ENCODE results near the gene TRIM74. TPM values are rescaled to one million over a fixed set of nuclear protein-coding genes. Genes with fewer than 3 reads are reported as not detected.

TRIM74 gene
- total and polyA plus RNA-seq, 2 experiments from 2014 or later, result not detected

DNA sequence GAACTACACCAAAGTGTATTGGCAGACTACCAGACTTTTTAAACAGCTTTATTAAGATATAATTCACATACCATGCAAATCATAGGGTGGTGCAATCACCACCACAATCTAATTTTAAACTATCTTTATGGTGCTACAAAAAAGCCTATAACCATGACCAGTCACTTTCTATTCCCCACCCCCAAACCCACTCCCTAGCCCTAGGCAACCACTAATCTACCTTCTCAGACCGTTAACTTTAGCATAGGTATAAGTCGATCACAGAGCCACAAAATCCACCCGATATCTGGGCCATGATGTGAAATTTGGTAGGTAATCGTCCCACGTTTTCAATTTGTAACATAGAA is 44.9 kb downstream of the TRIM74 start:
- peak overlapping the region; percentile 92 for H3K4me3 ChIP-seq
- H3K36me3 Mint-ChIP-seq (ENCODE audit: low read depth), result peaks cover 38% of the 10 kb centered on the region
- peaks cover 6% of the 10 kb centered on the region for H3K4me1 Mint-ChIP-seq
- H3K27ac Mint-ChIP-seq, result peak overlapping the region; percentile 100
- peaks cover 16% of the 10 kb centered on the region; the same call in 1 of the 2 replicates for H3F3A ChIP-seq (replicated peaks; ENCODE audit: low read depth)
- no peaks in the 10 kb centered on the region; the same call in 2 of the 3 replicates for H3K9me3 Mint-ChIP-seq
- peaks cover 50% of the 10 kb centered on the region for H3K79me2 ChIP-seq (replicated peaks; ENCODE audit: insufficient read depth)
- peaks cover 8% of the 10 kb centered on the region for H3K27me3 Mint-ChIP-seq (ENCODE audit: insufficient read depth, low read depth, poor library complexity)
- H3K4me3 Mint-ChIP-seq, result peak overlapping the region; percentile 99
- TF ChIP-seq, protein P1, sequence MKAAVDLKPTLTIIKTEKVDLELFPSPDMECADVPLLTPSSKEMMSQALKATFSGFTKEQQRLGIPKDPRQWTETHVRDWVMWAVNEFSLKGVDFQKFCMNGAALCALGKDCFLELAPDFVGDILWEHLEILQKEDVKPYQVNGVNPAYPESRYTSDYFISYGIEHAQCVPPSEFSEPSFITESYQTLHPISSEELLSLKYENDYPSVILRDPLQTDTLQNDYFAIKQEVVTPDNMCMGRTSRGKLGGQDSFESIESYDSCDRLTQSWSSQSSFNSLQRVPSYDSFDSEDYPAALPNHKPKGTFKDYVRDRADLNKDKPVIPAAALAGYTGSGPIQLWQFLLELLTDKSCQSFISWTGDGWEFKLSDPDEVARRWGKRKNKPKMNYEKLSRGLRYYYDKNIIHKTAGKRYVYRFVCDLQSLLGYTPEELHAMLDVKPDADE (IDR thresholded peaks at IDR 0.05), result no peak
- TF ChIP-seq STAT1 (IDR thresholded peaks at IDR 0.05; ENCODE audit: unreplicated experiment), result no peak
- ATAC-seq (peak; percentile 8; the same call in 2 of the 3 replicates), DNase-seq (ENCODE audit: low spot score) (no peak)
- no peaks in the 10 kb centered on the region; the same call in none of the 2 replicates for H3K4me1 ChIP-seq (ENCODE audit: insufficient read depth)
- H3K27ac ChIP-seq (ENCODE audit: low read depth), result peak overlapping the region; percentile 99
- no peaks in the 10 kb centered on the region for H3K27me3 ChIP-seq (ENCODE audit: insufficient read depth)
- no peaks in the 10 kb centered on the region for H3K9me2 ChIP-seq (ENCODE audit: insufficient read depth)
- H3K4me2 ChIP-seq, result peak overlapping the region; percentile 90
- H4K20me1 ChIP-seq (replicated peaks; ENCODE audit: insufficient read depth), result peaks cover 12% of the 10 kb centered on the region; the same call in 1 of the 2 replicates
- peaks cover 25% of the 10 kb centered on the region for H3K36me3 ChIP-seq (ENCODE audit: insufficient read depth)
- peak overlapping the region; percentile 93 for H2AFZ ChIP-seq

DNA sequence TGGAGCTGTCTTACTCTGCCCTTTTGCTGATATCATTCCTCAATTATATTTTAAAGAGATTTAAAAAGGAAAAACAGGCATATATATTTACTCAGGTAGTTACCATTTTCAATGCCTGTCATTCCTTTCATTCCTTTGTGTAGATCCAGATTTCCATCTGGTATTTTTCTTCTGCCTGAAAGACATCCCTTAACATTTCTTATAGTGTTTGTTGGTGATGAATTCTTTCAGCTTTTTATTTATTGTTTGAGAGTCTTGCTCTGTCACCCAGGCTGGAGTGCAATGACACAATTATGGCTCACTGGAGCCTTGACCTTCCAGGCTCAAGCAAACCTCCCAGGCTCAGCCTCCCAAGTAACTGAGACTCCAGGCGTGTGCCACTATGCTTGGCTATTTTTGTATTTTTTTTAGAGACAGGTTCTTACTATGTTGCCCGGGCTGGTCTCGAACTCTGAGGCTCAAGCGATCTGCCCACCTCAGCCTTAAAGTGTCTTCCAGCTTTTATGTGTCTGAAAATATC is 50.0 kb downstream of the TRIM74 start:
- H3K9me3 Mint-ChIP-seq, result no peaks in the 10 kb centered on the region
- H3K27me3 ChIP-seq (ENCODE audit: insufficient read depth), result no peaks in the 10 kb centered on the region
- no peaks in the 10 kb centered on the region for H3K36me3 ChIP-seq (ENCODE audit: insufficient read depth)
- peaks cover 47% of the 10 kb centered on the region for H3K79me2 ChIP-seq (replicated peaks; ENCODE audit: insufficient read depth)
- H3K4me3 ChIP-seq, result no peak overlapping the region
- peaks cover 6% of the 10 kb centered on the region; the same call in 1 of the 2 replicates for H3F3A ChIP-seq (replicated peaks; ENCODE audit: low read depth)
- H2AFZ ChIP-seq, result no peak overlapping the region
- peaks cover 17% of the 10 kb centered on the region for H3K36me3 Mint-ChIP-seq (ENCODE audit: low read depth)
- H3K27ac Mint-ChIP-seq, result peak overlapping the region; percentile 59; the same call in 1 of the 2 replicates
- H3K27ac ChIP-seq (ENCODE audit: low read depth), result peak overlapping the region; percentile 32; the same call in 1 of the 2 replicates
- no peaks in the 10 kb centered on the region for H3K9me2 ChIP-seq (ENCODE audit: insufficient read depth)
- H3K4me1 Mint-ChIP-seq, result no peaks in the 10 kb centered on the region; the same call in 2 of the 3 replicates
- ATAC-seq (no peak), DNase-seq (ENCODE audit: low spot score) (no peak)
- peaks cover under 1% of the 10 kb centered on the region for H3K27me3 Mint-ChIP-seq (ENCODE audit: insufficient read depth, low read depth, poor library complexity)
- no peak overlapping the region for H3K4me3 Mint-ChIP-seq
- H3K4me1 ChIP-seq (ENCODE audit: insufficient read depth), result no peaks in the 10 kb centered on the region; the same call in 1 of the 2 replicates
- H4K20me1 ChIP-seq (replicated peaks; ENCODE audit: insufficient read depth), result peaks cover 3% of the 10 kb centered on the region
- no peak overlapping the region for H3K4me2 ChIP-seq
- TF ChIP-seq, protein P2, sequence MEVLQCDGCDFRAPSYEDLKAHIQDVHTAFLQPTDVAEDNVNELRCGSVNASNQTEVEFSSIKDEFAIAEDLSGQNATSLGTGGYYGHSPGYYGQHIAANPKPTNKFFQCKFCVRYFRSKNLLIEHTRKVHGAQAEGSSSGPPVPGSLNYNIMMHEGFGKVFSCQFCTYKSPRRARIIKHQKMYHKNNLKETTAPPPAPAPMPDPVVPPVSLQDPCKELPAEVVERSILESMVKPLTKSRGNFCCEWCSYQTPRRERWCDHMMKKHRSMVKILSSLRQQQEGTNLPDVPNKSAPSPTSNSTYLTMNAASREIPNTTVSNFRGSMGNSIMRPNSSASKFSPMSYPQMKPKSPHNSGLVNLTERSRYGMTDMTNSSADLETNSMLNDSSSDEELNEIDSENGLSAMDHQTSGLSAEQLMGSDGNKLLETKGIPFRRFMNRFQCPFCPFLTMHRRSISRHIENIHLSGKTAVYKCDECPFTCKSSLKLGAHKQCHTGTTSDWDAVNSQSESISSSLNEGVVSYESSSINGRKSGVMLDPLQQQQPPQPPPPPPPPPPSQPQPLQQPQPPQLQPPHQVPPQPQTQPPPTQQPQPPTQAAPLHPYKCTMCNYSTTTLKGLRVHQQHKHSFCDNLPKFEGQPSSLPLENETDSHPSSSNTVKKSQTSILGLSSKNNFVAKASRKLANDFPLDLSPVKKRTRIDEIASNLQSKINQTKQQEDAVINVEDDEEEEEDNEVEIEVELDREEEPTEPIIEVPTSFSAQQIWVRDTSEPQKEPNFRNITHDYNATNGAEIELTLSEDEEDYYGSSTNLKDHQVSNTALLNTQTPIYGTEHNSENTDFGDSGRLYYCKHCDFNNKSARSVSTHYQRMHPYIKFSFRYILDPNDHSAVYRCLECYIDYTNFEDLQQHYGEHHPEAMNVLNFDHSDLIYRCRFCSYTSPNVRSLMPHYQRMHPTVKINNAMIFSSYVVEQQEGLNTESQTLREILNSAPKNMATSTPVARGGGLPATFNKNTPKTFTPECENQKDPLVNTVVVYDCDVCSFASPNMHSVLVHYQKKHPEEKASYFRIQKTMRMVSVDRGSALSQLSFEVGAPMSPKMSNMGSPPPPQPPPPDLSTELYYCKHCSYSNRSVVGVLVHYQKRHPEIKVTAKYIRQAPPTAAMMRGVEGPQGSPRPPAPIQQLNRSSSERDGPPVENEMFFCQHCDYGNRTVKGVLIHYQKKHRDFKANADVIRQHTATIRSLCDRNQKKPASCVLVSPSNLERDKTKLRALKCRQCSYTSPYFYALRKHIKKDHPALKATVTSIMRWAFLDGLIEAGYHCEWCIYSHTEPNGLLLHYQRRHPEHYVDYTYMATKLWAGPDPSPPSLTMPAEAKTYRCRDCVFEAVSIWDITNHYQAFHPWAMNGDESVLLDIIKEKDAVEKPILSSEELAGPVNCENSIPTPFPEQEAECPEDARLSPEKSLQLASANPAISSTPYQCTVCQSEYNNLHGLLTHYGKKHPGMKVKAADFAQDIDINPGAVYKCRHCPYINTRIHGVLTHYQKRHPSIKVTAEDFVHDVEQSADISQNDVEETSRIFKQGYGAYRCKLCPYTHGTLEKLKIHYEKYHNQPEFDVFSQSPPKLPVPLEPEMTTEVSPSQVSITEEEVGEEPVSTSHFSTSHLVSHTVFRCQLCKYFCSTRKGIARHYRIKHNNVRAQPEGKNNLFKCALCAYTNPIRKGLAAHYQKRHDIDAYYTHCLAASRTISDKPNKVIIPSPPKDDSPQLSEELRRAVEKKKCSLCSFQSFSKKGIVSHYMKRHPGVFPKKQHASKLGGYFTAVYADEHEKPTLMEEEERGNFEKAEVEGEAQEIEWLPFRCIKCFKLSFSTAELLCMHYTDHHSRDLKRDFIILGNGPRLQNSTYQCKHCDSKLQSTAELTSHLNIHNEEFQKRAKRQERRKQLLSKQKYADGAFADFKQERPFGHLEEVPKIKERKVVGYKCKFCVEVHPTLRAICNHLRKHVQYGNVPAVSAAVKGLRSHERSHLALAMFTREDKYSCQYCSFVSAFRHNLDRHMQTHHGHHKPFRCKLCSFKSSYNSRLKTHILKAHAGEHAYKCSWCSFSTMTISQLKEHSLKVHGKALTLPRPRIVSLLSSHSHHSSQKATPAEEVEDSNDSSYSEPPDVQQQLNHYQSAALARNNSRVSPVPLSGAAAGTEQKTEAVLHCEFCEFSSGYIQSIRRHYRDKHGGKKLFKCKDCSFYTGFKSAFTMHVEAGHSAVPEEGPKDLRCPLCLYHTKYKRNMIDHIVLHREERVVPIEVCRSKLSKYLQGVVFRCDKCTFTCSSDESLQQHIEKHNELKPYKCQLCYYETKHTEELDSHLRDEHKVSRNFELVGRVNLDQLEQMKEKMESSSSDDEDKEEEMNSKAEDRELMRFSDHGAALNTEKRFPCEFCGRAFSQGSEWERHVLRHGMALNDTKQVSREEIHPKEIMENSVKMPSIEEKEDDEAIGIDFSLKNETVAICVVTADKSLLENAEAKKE (CRISPR knock-in tag; IDR thresholded peaks at IDR 0.05), result no peak
- TF ChIP-seq NANOG (IDR thresholded peaks at IDR 0.05; ENCODE audit: borderline replicate concordance) (no peak), ZNF114 (CRISPR knock-in tag; IDR thresholded peaks at IDR 0.05) (no peak), CREB1 (CRISPR knock-in tag; IDR thresholded peaks at IDR 0.05; ENCODE audit: low read depth) (no peak)

Measured in GM23338 (cell line).